ENCODE data around the gene DPH6.

DPH6 gene

GRCh38 chr15:35559683-35560082 lies 13.7 kb upstream of the DPH6 start:
- TF ChIP-seq POLR2AphosphoS5 (IDR thresholded peaks at IDR 0.05; ENCODE audit: low read depth, low read length), result no peak
- no peak for TF ChIP-seq TAF1 (IDR thresholded peaks at IDR 0.05; ENCODE audit: borderline replicate concordance, low read depth, low read length)
- TF ChIP-seq POLR2A (IDR thresholded peaks at IDR 0.05; ENCODE audit: low read depth, low read length), result no peak
- FAIRE-seq (no peak), DNase-seq (ENCODE audit: insufficient read length) (no peak)

GRCh38 chr15:35557544-35557943 lies 11.6 kb upstream of the DPH6 start:
- FAIRE-seq (no peak), DNase-seq (ENCODE audit: insufficient read length) (no peak)
- TF ChIP-seq TAF1 (IDR thresholded peaks at IDR 0.05; ENCODE audit: borderline replicate concordance, low read depth, low read length) (no peak), POLR2A (IDR thresholded peaks at IDR 0.05; ENCODE audit: low read depth, low read length) (no peak), POLR2AphosphoS5 (IDR thresholded peaks at IDR 0.05; ENCODE audit: low read depth, low read length) (no peak)

- DNase-seq (ENCODE audit: insufficient read length), result no peak
- no peak for FAIRE-seq
- TF ChIP-seq POLR2AphosphoS5 (IDR thresholded peaks at IDR 0.05; ENCODE audit: low read depth, low read length) (no peak), POLR2A (IDR thresholded peaks at IDR 0.05; ENCODE audit: low read depth, low read length) (no peak), TAF1 (IDR thresholded peaks at IDR 0.05; ENCODE audit: borderline replicate concordance, low read depth, low read length) (no peak)
Observed at GRCh38 chr15:35557012-35557411, 11.0 kb upstream of the DPH6 start.

GRCh38 chr15:35555244-35555643 lies 9.3 kb upstream of the DPH6 start:
- no peak for FAIRE-seq
- DNase-seq (ENCODE audit: insufficient read length), result no peak
- no peak for TF ChIP-seq POLR2AphosphoS5 (IDR thresholded peaks at IDR 0.05; ENCODE audit: low read depth, low read length)
- TF ChIP-seq POLR2A (IDR thresholded peaks at IDR 0.05; ENCODE audit: low read depth, low read length), result no peak
- no peak for TF ChIP-seq TAF1 (IDR thresholded peaks at IDR 0.05; ENCODE audit: borderline replicate concordance, low read depth, low read length)

- FAIRE-seq (no peak), DNase-seq (ENCODE audit: insufficient read length) (no peak)
- TF ChIP-seq TAF1 (IDR thresholded peaks at IDR 0.05; ENCODE audit: borderline replicate concordance, low read depth, low read length) (no peak), POLR2A (IDR thresholded peaks at IDR 0.05; ENCODE audit: low read depth, low read length) (no peak), POLR2AphosphoS5 (IDR thresholded peaks at IDR 0.05; ENCODE audit: low read depth, low read length) (no peak)
Observed at GRCh38 chr15:35550957-35551356, 5.0 kb upstream of the DPH6 start.

- TF ChIP-seq POLR2A (IDR thresholded peaks at IDR 0.05; ENCODE audit: low read depth, low read length), result no peak
- no peak for TF ChIP-seq TAF1 (IDR thresholded peaks at IDR 0.05; ENCODE audit: borderline replicate concordance, low read depth, low read length)
- TF ChIP-seq POLR2AphosphoS5 (IDR thresholded peaks at IDR 0.05; ENCODE audit: low read depth, low read length), result no peak
- no peak for FAIRE-seq
- no peak for DNase-seq (ENCODE audit: insufficient read length)
Observed at GRCh38 chr15:35549567-35549966, 3.6 kb upstream of the DPH6 start.

GRCh38 chr15:35548435-35548834 lies 2.5 kb upstream of the DPH6 start:
- TF ChIP-seq POLR2AphosphoS5 (IDR thresholded peaks at IDR 0.05; ENCODE audit: low read depth, low read length) (no peak), TAF1 (IDR thresholded peaks at IDR 0.05; ENCODE audit: borderline replicate concordance, low read depth, low read length) (no peak), POLR2A (IDR thresholded peaks at IDR 0.05; ENCODE audit: low read depth, low read length) (no peak)
- no peak for FAIRE-seq

GRCh38 chr15:35547775-35548364 lies 1.9 kb upstream of the DPH6 start:
- FAIRE-seq, result no peak
- TF ChIP-seq POLR2AphosphoS5 (IDR thresholded peaks at IDR 0.05; ENCODE audit: low read depth, low read length) (no peak), TAF1 (IDR thresholded peaks at IDR 0.05; ENCODE audit: borderline replicate concordance, low read depth, low read length) (no peak), POLR2A (IDR thresholded peaks at IDR 0.05; ENCODE audit: low read depth, low read length) (no peak)
- DNase-seq (ENCODE audit: insufficient read length), result no peak

More at GRCh38 chr15:35548435-35548834, 2.5 kb upstream of the DPH6 start:
- no peak for DNase-seq (ENCODE audit: insufficient read length)

- no peak for DNase-seq (ENCODE audit: insufficient read length)
Observed at GRCh38 chr15:35546511-35547381, 781 bp upstream of the DPH6 start.

GRCh38 chr15:35545316-35545823 lies 595 bp downstream of the DPH6 start:
- DNase-seq (ENCODE audit: insufficient read length), result no peak
- TF ChIP-seq TAF1 (IDR thresholded peaks at IDR 0.05; ENCODE audit: borderline replicate concordance, low read depth, low read length), result no peak
- no peak for TF ChIP-seq POLR2AphosphoS5 (IDR thresholded peaks at IDR 0.05; ENCODE audit: low read depth, low read length)
- TF ChIP-seq POLR2A (IDR thresholded peaks at IDR 0.05; ENCODE audit: low read depth, low read length), result no peak
- FAIRE-seq, result no peak

More at GRCh38 chr15:35546511-35547381, 781 bp upstream of the DPH6 start:
- no peak for FAIRE-seq
- TF ChIP-seq TAF1 (IDR thresholded peaks at IDR 0.05; ENCODE audit: borderline replicate concordance, low read depth, low read length), result no peak
- TF ChIP-seq POLR2A (IDR thresholded peaks at IDR 0.05; ENCODE audit: low read depth, low read length), result no peak
- no peak for TF ChIP-seq POLR2AphosphoS5 (IDR thresholded peaks at IDR 0.05; ENCODE audit: low read depth, low read length)

- DNase-seq (ENCODE audit: insufficient read length) (no peak), FAIRE-seq (no peak)
- no peak for TF ChIP-seq POLR2A (IDR thresholded peaks at IDR 0.05; ENCODE audit: low read depth, low read length)
Observed at GRCh38 chr15:35540885-35541284, 5.1 kb downstream of the DPH6 start.

- TF ChIP-seq POLR2AphosphoS5 (IDR thresholded peaks at IDR 0.05; ENCODE audit: low read depth, low read length) (no peak), TAF1 (IDR thresholded peaks at IDR 0.05; ENCODE audit: borderline replicate concordance, low read depth, low read length) (no peak), POLR2A (IDR thresholded peaks at IDR 0.05; ENCODE audit: low read depth, low read length) (no peak)
- FAIRE-seq, result no peak
- DNase-seq (ENCODE audit: insufficient read length), result no peak
Observed at GRCh38 chr15:35540021-35540420, 5.9 kb downstream of the DPH6 start.

Data from GM12892 (cell line).